Hematopoietic multipotent progenitor cell treated with erythropoietin and hydrocortisone succinate and interleukin-3 and kit ligand, for 4 days (in vitro differentiated cells): ENCODE results near the gene DNTTIP2.
"Not testable (repeated sequence)": the region's sequence is repeated elsewhere in the genome, so short reads cannot be mapped to it uniquely, and the experiment has no call there.

Source experiments
- DNase-seq: peaks from one replicate; pipeline ENCODE4 v3.0.0-alpha.2; 2015

DNTTIP2 gene

DNA sequence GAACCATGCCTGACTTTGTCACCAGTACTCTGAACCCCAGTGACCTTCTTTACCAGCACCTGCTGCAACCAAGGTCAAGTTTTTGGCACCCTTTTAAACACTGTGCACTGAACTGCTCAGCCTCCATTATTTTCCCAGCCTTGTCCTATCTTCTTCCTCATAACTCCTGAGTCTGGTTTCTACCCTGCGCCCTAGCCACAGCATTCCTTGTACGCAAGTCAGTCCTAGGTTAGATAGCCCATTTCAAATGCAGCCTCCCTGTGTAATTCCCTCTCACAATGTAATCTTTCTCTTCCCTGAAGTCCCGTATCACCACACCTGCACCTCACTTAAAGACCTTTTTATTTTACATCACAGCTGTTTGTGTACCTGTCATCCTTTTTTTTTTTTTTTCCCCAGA, 37.2 kb downstream of the DNTTIP2 start:
- DNase-seq: no peak

DNA sequence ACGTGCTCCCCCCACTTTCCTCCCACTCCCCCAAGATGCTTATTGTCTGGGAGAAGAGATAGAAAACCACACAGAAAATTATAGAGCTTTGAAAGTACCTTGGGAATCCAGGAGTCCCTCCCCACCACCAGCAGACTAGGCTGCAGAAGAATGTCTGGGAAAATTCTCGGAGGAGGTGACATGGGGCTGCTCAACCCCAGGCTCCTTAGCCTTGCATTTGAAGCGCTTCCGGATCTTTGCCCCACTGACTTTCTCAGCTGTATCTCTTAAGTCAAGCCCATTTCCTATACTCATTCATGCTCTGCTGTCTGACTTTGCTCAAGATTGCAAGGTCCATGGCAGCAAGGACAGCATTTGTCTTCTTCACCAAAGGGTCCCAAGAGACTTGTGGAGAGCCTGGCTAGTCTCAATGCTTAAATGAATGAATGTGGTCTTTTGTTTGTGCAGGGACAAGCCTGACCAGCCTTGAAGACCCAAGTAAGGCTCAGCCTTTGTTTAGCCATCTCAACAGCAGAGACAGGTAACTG, 38.0 kb downstream of the DNTTIP2 start:
- DNase-seq: no peak

DNA sequence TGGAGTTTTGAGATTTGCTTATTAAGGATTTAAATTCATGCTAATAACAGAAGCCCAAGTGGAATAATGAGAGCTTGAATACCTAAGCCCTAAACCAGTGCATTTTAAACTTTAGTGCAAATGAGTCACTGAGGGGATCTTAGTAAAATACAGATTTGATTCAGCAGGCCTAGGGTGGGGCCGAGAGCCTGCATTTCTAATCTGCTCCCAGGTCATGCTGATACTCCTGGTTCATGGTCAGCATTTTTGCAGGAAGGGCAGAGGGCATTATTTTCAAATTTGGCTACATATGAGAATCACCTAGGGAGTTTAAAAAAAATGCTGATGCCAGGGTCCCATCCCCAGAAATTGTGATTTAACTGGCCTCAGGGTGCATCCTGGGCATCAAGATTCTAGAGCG, 39.3 kb downstream of the DNTTIP2 start:
- no peak for DNase-seq

DNA sequence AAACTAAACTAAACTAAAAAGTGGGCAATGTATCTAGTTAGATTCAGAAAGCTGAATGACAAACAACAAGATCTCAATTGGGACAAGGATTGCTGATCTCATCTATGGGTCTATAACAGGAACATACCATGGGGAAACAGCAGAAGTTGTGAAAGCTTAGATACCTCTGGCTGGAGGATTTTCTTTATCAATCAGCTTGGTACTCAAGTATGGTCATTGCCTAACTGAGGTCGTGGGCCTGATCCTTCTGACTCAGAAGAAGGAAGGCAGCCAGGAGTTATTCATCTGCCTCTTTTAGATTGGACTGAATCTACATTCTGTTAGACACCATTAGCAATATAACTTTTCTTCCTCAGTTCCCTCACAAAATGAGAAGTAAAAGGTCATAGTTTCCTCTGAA, 39.7 kb downstream of the DNTTIP2 start:
- peak; percentile 36 for DNase-seq

DNA sequence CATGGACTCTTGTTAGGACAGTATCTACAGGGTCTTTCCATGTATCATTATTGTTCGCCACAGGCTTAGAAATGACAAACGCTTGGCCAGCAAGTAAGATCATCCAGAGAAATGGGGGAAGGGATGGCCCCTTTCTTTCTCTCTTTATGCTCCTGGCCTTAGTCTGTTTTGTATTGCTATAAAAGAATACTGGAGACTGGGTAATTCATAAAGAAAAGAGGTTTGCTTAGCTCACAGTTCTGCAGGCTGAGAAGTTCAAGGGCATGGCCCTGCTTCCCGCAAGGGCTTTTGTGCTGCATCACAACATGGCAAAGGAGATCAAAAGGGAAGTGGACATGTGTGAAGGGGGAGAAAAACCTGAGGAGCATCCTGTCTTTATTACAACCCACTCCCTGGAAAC, 41.0 kb downstream of the DNTTIP2 start:
- no peak for DNase-seq

DNA sequence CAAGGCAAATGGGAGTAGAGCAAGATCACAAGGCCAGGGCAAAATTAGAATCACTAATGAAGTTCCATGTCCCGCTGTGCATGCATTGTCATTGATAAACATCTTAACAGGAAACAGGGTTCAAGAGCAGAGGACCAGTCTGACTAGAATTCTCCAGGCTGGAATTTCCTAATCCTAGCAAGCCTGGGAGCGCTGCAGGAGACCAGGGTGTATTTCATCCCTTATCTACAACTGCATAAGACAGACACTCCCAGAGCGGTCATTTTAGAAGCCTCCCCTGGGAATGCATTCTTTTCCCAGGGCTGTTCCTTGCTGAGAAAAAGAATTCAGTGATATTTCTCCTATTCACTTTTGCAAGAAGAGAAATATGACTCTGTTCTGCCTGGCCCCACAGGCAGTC, 45.7 kb downstream of the DNTTIP2 start:
- not testable (repeated sequence) for DNase-seq

- DNase-seq: no peak
Measured at GRCh38 chr1:93829061-93829460, 49.9 kb downstream of the DNTTIP2 start.

DNA sequence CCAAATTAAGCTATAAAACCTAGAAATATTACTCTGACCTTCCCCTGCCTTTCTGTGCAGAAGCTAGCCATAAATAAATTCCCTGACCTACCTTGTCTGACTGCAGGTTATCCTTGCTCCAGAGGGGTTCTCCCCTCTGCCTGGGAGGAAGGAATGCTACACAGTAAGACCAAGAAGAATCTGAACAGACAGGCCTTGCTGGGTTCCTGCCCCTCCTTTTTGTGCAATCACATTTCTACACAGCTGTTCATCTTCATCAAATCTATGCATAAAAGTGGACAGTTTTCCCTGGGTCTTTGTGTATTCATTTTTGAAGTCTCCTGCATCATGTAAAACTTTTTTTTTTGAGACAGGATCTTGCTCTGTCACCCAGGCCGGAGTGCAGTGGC, 50.6 kb downstream of the DNTTIP2 start:
- no peak for DNase-seq

- DNase-seq: no peak
Measured at GRCh38 chr1:93827633-93828366, 51.2 kb downstream of the DNTTIP2 start.

DNA sequence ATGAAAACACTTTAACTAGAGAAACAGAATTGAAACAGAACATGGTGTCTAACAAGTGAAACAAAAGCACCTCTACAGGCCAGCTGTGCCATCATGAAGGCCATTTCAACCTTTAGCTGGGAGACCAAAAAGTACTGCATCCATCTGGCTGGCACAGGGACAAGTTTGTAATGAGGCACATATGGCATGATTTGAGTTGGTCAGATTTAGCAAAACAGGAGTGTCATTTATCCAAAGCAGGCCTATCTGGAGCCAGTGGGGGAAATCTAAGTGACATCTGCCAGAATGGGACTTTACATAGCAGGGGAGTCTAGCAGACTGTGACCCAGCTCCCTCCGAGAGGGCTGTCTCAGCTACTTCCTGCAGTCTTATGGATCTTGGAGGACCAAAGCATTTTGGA, 51.9 kb downstream of the DNTTIP2 start:
- DNase-seq: no peak

DNA sequence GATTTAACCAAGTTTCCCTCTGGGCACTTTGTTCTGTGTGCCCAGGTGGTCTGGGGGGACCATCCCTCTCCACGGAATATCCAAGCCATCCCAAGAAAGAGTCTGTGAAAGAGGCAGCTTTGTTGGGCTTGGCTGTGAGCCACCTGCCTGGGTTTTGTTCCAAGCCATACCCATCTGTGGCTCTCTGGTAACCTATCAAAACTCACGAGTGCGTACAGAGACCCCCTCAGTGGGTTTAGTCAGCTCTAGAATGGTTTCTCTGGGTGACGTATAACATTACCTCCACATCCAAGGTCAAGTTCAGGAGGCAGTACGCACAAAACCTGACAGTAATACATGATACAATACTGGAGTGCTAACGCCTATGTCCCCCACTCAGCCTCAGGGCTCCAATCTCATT, 54.2 kb downstream of the DNTTIP2 start:
- DNase-seq: no peak

DNA sequence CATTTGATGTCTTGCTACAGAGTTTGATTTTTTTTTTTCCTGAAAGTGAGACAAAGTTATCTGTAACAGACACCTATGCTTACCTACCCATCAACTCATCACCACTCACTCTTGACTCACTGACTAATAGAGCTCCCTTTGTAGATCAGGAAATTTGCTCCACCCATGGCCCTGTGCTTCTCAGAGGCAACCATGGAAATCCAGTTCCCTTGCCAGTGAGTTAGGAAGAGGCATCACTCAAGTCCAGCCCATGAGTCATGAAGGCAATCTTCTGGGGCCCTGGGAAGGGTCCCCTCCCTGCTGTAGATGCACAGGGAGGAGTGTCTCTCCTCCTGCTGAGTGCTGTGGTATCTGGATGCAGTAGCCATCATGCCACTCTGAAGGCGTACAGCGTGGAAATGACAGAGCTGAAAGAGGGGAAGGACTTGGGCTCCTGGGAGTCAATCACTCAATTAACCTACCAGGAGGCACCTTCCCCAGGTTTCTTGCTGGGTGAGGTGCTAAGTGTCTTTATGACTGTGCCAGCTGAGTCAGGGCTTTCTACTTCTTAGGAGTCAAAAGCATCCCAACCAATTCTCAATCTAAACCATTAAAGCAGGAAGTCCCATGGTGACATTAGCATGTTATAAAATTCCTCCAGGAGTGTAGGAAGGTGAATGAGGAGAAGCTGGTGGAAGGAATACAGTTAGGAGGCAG, 56.1 kb downstream of the DNTTIP2 start:
- no peak for DNase-seq

DNA sequence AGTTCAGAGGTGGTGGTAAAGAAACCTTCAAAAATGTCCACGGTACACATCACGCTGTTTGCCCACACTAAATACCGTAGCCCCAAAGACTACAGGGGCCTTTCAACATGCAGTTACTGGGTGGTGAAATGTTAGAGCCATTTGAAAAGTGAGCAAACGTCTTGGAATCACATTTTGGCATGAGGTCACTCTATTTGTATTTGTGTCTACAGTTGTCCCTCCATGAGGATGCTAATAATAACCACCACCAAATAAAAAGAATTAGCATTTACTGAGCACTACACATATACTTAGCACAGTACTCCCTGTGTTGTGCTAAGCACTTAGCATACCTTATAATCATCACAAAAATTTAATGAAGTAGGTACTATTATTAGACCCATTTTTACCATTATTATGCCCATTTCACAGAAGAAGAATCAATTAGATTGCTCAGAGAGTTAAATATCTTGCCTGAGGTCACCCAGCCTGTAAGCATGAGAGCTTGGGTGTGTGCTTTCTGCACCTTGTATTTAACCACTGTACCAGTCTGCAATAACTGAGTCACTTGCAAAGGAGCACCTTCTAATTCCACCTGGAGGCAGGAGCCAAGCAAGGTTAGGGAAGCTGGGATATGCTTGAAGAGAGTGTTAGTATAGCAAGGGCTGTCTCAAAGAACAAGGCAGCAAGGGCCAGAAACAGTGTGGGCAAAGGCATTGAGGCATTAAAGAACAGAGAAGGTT, 57.4 kb downstream of the DNTTIP2 start:
- no peak for DNase-seq

DNA sequence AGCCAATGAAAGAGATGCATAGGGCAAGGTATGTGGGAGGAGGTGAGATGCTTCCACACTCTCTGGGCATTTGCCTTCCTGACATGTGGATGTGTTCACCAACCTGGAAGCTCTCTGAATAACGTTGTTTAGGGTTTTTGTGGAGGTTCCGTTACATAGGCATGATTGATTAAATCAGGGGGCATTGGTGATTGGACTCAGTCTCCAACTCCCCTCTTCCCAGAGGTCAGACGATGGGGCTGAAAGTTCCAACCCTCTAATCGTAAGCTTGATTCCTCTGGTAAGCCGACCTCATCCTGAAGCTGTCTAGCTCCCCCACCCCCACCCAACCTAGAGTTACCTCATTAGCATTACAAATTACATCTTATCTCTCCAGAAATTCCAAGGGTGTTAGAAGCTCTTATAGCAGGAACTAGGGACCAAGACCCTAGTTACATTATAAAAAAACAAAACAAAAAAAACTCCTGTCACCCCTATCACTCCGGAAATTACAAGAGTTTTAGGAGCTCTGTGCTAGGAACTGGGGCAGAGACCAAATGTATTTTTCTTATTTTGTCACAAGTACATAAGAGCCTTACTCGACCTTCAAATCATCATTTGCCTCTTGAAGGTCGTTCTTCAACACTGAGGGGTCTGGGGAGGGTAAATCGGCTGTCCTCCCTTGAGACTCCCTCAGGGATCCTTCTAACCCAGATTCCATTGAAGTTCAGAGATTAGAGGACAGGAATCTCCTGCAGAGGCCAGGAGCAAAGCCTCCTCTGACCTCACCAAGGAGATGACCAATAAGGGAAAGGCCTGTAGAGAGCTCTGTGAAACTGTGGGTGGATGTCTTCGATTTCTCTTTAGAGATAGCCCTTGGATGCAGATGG, 58.2 kb downstream of the DNTTIP2 start:
- DNase-seq: no peak

DNA sequence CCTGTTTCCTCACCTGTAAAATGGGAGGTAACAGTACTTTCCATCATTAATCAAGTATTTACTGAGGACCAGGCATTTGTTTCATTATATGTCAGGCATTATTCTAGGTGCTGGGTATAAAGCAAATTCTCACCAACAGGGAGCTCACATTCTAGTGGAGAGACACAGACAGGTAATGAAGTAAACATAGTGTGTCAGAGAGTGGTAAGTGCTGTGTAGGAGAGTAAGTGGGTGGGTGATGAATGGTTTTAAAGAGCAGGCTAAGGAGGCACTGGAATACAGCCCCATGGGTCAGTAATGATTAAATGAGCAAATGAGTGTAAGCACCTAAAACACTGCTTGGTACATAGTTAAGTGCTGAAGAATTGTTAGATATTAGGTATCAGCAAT, 60.4 kb downstream of the DNTTIP2 start:
- DNase-seq: no peak

- DNase-seq: peak; percentile 38
Measured at GRCh38 chr1:93817819-93818569, 61.0 kb downstream of the DNTTIP2 start.

GRCh38 chr1:93816970-93817678, 61.9 kb downstream of the DNTTIP2 start:
- peak; percentile 95 for DNase-seq
